GM06990 (cell line): ENCODE data around the gene ZDHHC7.

Source experiments
- DNase-seq: peaks from one replicate; pipeline ENCODE4 v3.0.0-alpha.2; 2011; ENCODE audit not compliant: insufficient read length; ENCODE audit errors: extremely low read depth
- H3K27me3 ChIP-seq: replicated peaks from 2 replicates; pipeline ENCODE4 v1.6.0; 2011; ENCODE audit warnings: low read length; ENCODE audit not compliant: control insufficient read depth, insufficient read depth
- H3K36me3 ChIP-seq: 2 replicates; pipeline ENCODE4 v1.5.1; 2011; ENCODE audit warnings: low read length; ENCODE audit not compliant: control insufficient read depth, insufficient read depth
- H3K4me3 ChIP-seq: replicated peaks from 2 replicates; pipeline ENCODE4 v1.5.1; 2011; ENCODE audit warnings: low read depth, mild to moderate bottlenecking, control low read depth, low read length
- CTCF ChIP-seq: IDR thresholded peaks from 2 replicates; pipeline ENCODE4 v1.5.1; 2011; ENCODE audit warnings: low read length, control low read depth, mild to moderate bottlenecking, inconsistent platforms; ENCODE audit not compliant: insufficient read depth, poor library complexity, severe bottlenecking

Gene ZDHHC7

GRCh38 chr16:84990782-84991181 is 20.6 kb downstream of the ZDHHC7 start:
- no peak for DNase-seq
- Histone ChIP-seq H3K4me3 (no peak overlapping the region), H3K36me3 (peaks cover 29% of the 10 kb centered on the region), H3K27me3 (no peaks in the 10 kb centered on the region)
- TF ChIP-seq CTCF = no peak

DNA sequence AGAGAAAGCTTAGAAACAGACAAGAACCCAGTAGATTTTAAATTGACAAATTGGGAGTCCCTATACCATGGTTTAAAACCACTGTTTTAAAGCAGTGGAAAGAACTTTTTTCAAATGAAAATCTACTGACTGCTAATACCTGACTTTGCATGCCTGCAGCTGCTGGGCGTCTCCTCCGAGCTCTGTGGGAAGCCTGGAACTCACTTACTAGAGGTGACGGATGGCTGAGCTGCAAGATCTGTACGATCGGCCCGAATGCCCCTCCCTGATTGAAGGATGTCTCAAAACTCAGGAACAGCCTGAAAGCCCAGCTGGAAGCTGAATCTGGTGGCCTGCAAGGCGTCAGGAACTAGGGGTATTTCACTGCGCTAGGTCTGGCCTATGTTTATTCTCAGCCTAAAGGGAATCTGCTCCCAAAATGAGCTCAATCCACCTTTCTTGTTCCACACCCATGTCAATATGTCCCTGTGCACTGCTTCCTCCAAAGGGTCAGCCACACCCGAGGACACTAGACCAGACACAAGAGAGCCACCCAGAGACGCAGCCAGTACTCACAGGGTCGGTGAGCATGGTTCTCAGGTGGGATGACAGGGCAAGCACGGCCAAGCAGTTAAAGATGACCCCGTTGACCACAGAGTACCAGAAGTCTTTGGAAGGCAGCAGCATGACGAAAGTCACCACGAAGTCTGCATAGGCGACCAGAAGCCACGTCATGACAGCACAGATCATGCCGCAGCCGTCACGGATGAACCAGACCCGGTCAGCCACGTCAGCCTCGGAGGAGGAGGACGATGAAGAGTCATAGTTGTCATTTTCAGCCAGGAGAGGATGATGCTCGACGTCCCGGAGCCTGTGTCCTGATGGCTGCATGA is 21.4 kb downstream of the ZDHHC7 start:
- H3K27me3 ChIP-seq = no peaks in the 10 kb centered on the region
- H3K36me3 ChIP-seq = peaks cover 29% of the 10 kb centered on the region
- TF ChIP-seq CTCF = no peak
- DNase-seq = no peak
- H3K4me3 ChIP-seq = no peak overlapping the region

GRCh38 chr16:84988328-84989080 is 22.8 kb downstream of the ZDHHC7 start:
- peak; percentile 12 for TF ChIP-seq CTCF
- no peaks in the 10 kb centered on the region for H3K27me3 ChIP-seq
- H3K36me3 ChIP-seq = peaks cover 23% of the 10 kb centered on the region
- no peak overlapping the region for H3K4me3 ChIP-seq
- no peak for DNase-seq

- no peak for TF ChIP-seq CTCF
- peaks cover 23% of the 10 kb centered on the region for H3K36me3 ChIP-seq
- H3K4me3 ChIP-seq = no peak overlapping the region
- DNase-seq = no peak
- no peaks in the 10 kb centered on the region for H3K27me3 ChIP-seq
These were observed 24.5 kb downstream of the ZDHHC7 start for GRCh38 chr16:84986879-84987278.

- no peak for DNase-seq
- Histone ChIP-seq H3K36me3 (peaks cover 25% of the 10 kb centered on the region), H3K4me3 (no peak overlapping the region), H3K27me3 (no peaks in the 10 kb centered on the region)
- no peak for TF ChIP-seq CTCF
These were observed 25.2 kb downstream of the ZDHHC7 start for GRCh38 chr16:84986102-84986501.
